ENCODE results near the gene AUP1. TPM values are rescaled to one million over a fixed set of nuclear protein-coding genes. Genes with fewer than 3 reads are reported as not detected.

The AUP1 gene
- total RNA-seq, 1 donor from 2014 or later = 86.4 TPM

GRCh38 chr2:74505448-74506246, 23.9 kb downstream of the AUP1 start:
- H3K4me3 ChIP-seq (ENCODE audit: low read depth, low read length) = peak overlapping the region; percentile 32
- no peak for DNase-seq (ENCODE audit: low read depth)
- no peak for TF ChIP-seq CTCF (conservative IDR thresholded peaks at IDR 0.05; ENCODE audit: low read depth, low read length)

GRCh38 chr2:74504591-74504990, 24.9 kb downstream of the AUP1 start:
- peak overlapping the region; percentile 94 for H3K4me3 ChIP-seq (ENCODE audit: low read depth, low read length)
- DNase-seq (ENCODE audit: low read depth) = no peak
- no peak for TF ChIP-seq CTCF (conservative IDR thresholded peaks at IDR 0.05; ENCODE audit: low read depth, low read length)

- H3K4me3 ChIP-seq (ENCODE audit: low read depth, low read length) = peak overlapping the region; percentile 94
Measured at GRCh38 chr2:74503506-74504475, 25.7 kb downstream of the AUP1 start.

GRCh38 chr2:74502720-74503505, 26.6 kb downstream of the AUP1 start:
- peak; percentile 30 for TF ChIP-seq CTCF (conservative IDR thresholded peaks at IDR 0.05; ENCODE audit: low read depth, low read length)
- no peak for DNase-seq (ENCODE audit: low read depth)
- H3K4me3 ChIP-seq (ENCODE audit: low read depth, low read length) = peak overlapping the region; percentile 94

More at GRCh38 chr2:74503506-74504475, 25.7 kb downstream of the AUP1 start:
- no peak for TF ChIP-seq CTCF (conservative IDR thresholded peaks at IDR 0.05; ENCODE audit: low read depth, low read length)
- no peak for DNase-seq (ENCODE audit: low read depth)

GRCh38 chr2:74502147-74502719, 27.3 kb downstream of the AUP1 start:
- H3K4me3 ChIP-seq (ENCODE audit: low read depth, low read length) = peak overlapping the region; percentile 94
- no peak for TF ChIP-seq CTCF (conservative IDR thresholded peaks at IDR 0.05; ENCODE audit: low read depth, low read length)
- no peak for DNase-seq (ENCODE audit: low read depth)
